Measurements from ENCODE around the gene CHURC1.

GRCh38 chr14:64960762-64961276 is 46.6 kb downstream of the CHURC1 start:
- TF ChIP-seq NRF1 (IDR thresholded peaks at IDR 0.05; ENCODE audit: low read depth, low read length) (no peak), RAD21 (IDR thresholded peaks at IDR 0.05; ENCODE audit: low read length) (no peak), CTCF (IDR thresholded peaks at IDR 0.05) (no peak; the same call in 1 of the 2 replicates), GABPA (IDR thresholded peaks at IDR 0.05; ENCODE audit: low read depth) (no peak), TCF12 (IDR thresholded peaks at IDR 0.05) (no peak), CHD2 (IDR thresholded peaks at IDR 0.05; ENCODE audit: low read length, partially characterized antibody) (no peak)

Measured in SK-N-SH (cell line).